Fibroblast of pulmonary artery (primary cell): ENCODE data around the gene IL27RA.
A peak's percentile ranks its signal among the peaks of the same experiment; 100 is the strongest.
"Not testable (repeated sequence)": the region's sequence is repeated elsewhere in the genome, so short reads cannot be mapped to it uniquely, and the experiment has no call there.

Experiments used
- DNase-seq: peaks from one replicate; pipeline ENCODE4 v3.0.0-alpha.2; 2010; ENCODE audit warnings: low read depth
- H3K4me3 ChIP-seq: replicated peaks from 2 replicates; pipeline ENCODE4 v1.5.1; 2011; ENCODE audit warnings: low read depth, mild to moderate bottlenecking, control low read depth, low read length, moderate library complexity
- TF ChIP-seq, protein P1 (sequence below): IDR thresholded peaks from 2 replicates; pipeline ENCODE4 v1.5.1; 2011; ENCODE audit warnings: mild to moderate bottlenecking, control low read depth, low read length, inconsistent platforms; ENCODE audit errors: missing control alignments

The IL27RA gene

GRCh38 chr19:14022469-14022868 is 9.1 kb upstream of the IL27RA start:
- no peak overlapping the region for H3K4me3 ChIP-seq
- peak; percentile 32 for DNase-seq
- TF ChIP-seq, protein P1, sequence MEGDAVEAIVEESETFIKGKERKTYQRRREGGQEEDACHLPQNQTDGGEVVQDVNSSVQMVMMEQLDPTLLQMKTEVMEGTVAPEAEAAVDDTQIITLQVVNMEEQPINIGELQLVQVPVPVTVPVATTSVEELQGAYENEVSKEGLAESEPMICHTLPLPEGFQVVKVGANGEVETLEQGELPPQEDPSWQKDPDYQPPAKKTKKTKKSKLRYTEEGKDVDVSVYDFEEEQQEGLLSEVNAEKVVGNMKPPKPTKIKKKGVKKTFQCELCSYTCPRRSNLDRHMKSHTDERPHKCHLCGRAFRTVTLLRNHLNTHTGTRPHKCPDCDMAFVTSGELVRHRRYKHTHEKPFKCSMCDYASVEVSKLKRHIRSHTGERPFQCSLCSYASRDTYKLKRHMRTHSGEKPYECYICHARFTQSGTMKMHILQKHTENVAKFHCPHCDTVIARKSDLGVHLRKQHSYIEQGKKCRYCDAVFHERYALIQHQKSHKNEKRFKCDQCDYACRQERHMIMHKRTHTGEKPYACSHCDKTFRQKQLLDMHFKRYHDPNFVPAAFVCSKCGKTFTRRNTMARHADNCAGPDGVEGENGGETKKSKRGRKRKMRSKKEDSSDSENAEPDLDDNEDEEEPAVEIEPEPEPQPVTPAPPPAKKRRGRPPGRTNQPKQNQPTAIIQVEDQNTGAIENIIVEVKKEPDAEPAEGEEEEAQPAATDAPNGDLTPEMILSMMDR, result no peak

DNA sequence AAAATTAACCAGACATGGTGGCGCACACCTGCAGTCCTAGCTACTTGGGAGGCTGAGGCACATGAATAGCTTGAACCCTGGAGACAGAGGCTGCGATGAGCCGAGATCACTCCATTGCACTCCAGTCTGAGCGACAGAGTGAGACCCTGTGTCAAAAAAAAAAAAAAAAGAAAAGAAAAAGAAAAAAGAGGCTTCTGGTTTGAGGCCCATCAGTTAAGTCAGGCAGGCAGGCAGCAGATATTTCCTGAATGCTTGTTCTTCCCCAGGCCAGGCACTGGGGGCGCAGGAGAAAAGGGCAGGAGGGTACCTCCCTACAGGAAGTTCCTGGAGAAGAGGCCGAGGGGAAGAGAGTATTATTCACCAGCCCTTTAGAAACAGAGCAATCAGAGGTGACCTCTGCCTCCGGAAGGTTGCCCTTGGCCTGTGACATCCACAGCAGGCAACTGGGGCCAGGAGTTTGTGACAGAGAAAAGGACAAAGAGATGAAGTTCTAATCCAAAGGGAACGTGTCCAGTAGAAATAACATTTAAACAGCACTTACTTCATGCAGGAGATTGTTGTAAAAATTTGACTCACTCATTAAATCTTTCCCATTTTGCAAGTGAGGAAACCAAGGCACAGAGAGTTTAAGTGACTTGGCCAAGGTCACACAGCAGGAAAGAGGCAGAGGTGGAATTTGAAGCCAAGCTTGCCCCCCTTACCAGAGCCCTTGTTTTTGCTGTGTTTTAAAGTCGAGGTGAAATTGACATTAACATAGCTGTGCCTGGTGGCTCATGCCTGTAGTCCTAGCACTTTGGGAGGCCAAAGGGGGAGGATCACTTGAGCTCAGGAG is 7.9 kb upstream of the IL27RA start:
- DNase-seq, result peak; percentile 69
- H3K4me3 ChIP-seq, result no peak overlapping the region
- TF ChIP-seq, protein P1, result peak; percentile 68

DNA sequence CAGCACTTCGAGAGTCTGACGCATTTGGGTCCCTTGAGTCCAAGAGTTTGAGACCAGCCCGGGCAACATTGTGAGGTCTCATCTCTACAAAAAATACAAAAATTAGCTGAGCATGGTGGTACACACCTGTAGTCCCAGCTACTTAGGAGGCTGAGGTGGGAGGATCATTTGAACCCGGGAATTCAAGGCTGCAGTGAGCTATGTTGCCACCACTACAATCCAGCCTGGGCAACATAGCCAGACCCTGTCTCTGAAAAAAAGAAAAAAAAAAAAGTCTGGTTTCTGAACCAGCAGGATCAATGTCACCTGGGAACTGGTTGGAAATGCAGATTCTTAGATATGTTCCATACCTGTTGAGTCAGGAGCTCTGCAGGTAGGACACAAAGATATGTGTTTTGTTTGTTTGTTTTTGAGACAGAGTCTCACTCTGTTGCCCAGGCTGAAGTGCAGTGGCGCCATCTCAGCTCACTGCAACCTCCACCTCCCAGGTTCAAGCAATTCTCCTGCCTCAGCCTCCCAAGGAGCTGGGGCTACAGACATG is 4.8 kb upstream of the IL27RA start:
- not testable (repeated sequence) for H3K4me3 ChIP-seq, DNase-seq

DNA sequence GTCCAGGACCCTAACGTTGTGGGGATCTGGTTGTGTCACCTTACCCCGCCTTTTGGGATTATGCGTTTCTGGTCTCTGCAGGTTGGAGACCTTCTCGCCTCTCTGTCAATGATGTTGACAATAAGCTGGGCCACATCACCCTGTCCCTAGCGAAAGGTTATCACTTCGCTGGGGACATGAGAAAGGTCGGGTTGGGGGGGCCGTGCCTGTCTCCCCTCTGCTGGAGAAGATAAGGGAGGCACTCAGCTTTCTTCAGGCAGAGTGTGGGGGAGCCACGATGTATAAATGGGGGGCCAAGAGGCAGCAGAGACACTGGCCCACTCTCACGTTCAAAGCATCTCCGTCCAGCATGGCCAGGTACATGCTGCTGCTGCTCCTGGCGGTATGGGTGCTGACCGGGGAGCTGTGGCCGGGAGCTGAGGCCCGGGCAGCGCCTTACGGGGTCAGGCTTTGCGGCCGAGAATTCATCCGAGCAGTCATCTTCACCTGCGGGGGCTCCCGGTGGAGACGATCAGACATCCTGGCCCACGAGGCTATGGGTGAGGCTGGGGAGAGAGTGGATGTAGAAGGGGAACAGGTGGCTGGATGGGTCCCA is 3.6 kb upstream of the IL27RA start, which contains the start of gene RLN3:
Gene RLN3 (plus strand): TSS at position 293 of the 595 bp plus-strand sequence. CDS start 57 bp downstream, at position 350.
- no peak within 1 kb of the TSS for H3K4me3 ChIP-seq
- TF ChIP-seq, protein P1, result no peak
- DNase-seq, result no peak

- TF ChIP-seq, protein P1, result no peak
- no peak for DNase-seq
- H3K4me3 ChIP-seq, result no peak overlapping the region
These were observed 2.7 kb upstream of the IL27RA start for GRCh38 chr19:14028901-14029300.

DNA sequence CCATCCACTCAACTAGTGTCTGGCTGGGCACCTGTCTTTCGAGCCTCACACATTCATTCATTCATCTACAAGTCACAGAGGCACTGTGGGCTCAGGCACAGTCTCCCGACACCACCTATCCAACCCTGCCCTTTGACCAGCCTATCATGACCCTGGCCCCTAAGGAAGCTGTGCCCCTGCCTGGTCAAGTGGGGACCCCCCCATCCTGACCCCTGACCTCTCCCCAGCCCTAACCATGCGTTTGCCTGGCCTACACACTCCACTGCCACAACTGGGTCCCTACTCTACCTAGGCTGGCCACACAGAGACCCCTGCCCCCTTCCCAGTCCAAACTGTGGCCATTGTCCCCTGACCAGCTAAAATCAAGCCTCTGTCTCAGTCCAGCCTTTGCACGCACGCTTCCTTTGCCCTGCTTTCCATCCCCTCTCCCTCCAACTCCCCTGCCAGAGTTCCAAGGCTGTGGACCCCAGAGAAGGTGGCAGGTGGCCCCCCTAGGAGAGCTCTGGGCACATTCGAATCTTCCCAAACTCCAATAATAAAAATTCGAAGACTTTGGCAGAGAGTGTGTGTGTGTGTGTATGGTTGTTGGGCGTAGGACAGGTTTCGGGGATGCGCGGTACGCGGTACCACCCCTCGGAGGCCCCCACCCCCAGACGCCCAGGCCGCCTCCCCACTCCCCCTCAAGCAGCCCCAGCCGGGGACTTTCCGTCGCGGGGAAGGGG is 404 bp upstream of the IL27RA start:
- TF ChIP-seq, protein P1, result no peak
- H3K4me3 ChIP-seq, result peak overlapping the region; percentile 68
- DNase-seq, result no peak

DNA sequence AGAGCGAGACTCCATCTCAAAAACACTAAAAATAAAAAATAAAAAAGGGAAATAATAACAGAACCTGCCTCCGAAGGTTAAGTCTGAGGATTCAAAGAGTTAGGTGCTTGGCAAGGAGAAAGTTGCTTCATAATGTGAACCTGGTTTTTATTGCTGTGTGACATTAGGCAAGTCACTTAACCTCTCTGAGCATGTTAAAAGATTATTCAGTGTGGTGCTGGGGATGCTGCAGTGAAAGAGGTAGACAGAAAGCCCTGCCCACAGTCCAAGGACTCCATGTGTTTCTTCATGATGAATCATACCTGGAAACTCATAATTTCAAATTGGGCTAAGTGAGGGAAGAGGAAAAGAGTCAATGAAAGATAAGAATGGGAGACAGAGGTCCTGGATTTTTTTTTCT is 2.4 kb downstream of the IL27RA start:
- TF ChIP-seq, protein P1, result no peak
- no peak overlapping the region for H3K4me3 ChIP-seq
- DNase-seq, result no peak

GRCh38 chr19:14035159-14035558 is 3.6 kb downstream of the IL27RA start:
- DNase-seq, H3K4me3 ChIP-seq: not testable (repeated sequence)
